H1 (cell line): ENCODE results near the gene ARAP3.

Experiments used
- BACH1 ChIP-seq: IDR thresholded peaks from 2 replicates; pipeline ENCODE4 v1.6.1; 2012; ENCODE audit warnings: low read length, improper control_type of control experiment
- EZH2 ChIP-seq: fragments of 200-600 bp; sonication (generic); IDR thresholded peaks from 2 replicates; pipeline ENCODE4 v1.7.1; 2012; ENCODE audit warnings: low read depth, mild to moderate bottlenecking, moderate library complexity, low read length, inconsistent platforms; ENCODE audit not compliant: severe bottlenecking
- GTF2F1 ChIP-seq: IDR thresholded peaks from 2 replicates; pipeline ENCODE4 v1.6.1; 2012; ENCODE audit warnings: low read depth, low read length, improper control_type of control experiment, borderline replicate concordance
- KDM5A ChIP-seq: fragments of 200-600 bp; IDR thresholded peaks from 2 replicates; pipeline ENCODE4 v1.7.1; 2012; ENCODE audit warnings: mild to moderate bottlenecking, low read length, inconsistent platforms, mixed read lengths
- NRF1 ChIP-seq: IDR thresholded peaks from 2 replicates; pipeline ENCODE4 v1.6.1; 2011; ENCODE audit warnings: mild to moderate bottlenecking, low read depth, low read length, improper control_type of control experiment
- POLR2A ChIP-seq, 2 experiments: IDR thresholded peaks; 1 replicate in 1 of 2; 2 replicates in 1 of 2; pipeline ENCODE4 v1.6.1; 2011; ENCODE audit warnings: low read depth in 2 of 2, low read length in 2 of 2, mild to moderate bottlenecking in 2 of 2; ENCODE audit errors: control extremely low read depth in 1 of 2
- SIRT6 ChIP-seq: IDR thresholded peaks from one replicate; pipeline ENCODE4 v1.7.1; 2012; ENCODE audit warnings: low read length, inconsistent platforms
- SP1 ChIP-seq: IDR thresholded peaks from 2 replicates; pipeline ENCODE4 v1.6.1; 2011; ENCODE audit warnings: low read depth, low read length
- SUZ12 ChIP-seq: fragments of 200-600 bp; sonication (generic); IDR thresholded peaks from 2 replicates; pipeline ENCODE4 v1.6.1; 2012; ENCODE audit warnings: mild to moderate bottlenecking, inconsistent platforms, low read length, moderate library complexity, mixed read lengths
- TEAD4 ChIP-seq: IDR thresholded peaks from 2 replicates; pipeline ENCODE4 v1.6.1; 2012; ENCODE audit warnings: low read depth, low read length, inconsistent platforms, mixed read lengths
- YY1 ChIP-seq: IDR thresholded peaks from 2 replicates; pipeline ENCODE4 v1.6.1; 2011; ENCODE audit warnings: low read depth, mild to moderate bottlenecking, low read length
- TF ChIP-seq, protein P1 (sequence below), 3 experiments: IDR thresholded peaks; 1 replicate in 2 of 3; 2 replicates in 1 of 3; pipeline versions ENCODE4 v1.5.1 to v1.6.1; 2011; ENCODE audit warnings: low read length in 3 of 3, mild to moderate bottlenecking in 3 of 3, inconsistent platforms in 2 of 3, low read depth in 1 of 3, moderate library complexity in 1 of 3; ENCODE audit not compliant: insufficient read depth in 1 of 3; ENCODE audit errors: control extremely low read depth in 1 of 3
- TF ChIP-seq, protein P2 (sequence below): IDR thresholded peaks from 2 replicates; pipeline ENCODE4 v1.6.1; 2012; ENCODE audit warnings: inconsistent platforms

DNA sequence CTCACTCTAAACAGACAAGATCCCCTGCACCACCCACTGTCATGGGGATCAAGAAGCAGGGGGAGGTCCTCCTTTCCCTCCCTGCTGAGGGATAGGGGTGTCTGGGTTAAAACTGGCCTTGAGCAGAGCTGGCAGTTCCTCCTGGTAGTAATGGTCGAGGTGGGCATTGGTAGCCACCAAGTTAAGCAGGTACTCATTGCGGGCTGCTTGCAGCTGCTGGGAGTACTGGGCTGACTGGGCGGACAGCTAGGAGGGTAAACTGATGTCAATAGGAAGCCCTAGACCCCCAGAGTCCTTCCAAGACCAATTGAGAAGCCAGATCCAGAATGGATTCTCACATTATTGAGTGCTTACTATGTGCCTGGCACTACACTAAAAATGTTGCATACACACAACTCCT lies 34.2 kb downstream of the ARAP3 start:
- no peak for TF ChIP-seq SP1
- no peak for TF ChIP-seq KDM5A
- TF ChIP-seq GTF2F1: no peak
- TF ChIP-seq, protein P1, sequence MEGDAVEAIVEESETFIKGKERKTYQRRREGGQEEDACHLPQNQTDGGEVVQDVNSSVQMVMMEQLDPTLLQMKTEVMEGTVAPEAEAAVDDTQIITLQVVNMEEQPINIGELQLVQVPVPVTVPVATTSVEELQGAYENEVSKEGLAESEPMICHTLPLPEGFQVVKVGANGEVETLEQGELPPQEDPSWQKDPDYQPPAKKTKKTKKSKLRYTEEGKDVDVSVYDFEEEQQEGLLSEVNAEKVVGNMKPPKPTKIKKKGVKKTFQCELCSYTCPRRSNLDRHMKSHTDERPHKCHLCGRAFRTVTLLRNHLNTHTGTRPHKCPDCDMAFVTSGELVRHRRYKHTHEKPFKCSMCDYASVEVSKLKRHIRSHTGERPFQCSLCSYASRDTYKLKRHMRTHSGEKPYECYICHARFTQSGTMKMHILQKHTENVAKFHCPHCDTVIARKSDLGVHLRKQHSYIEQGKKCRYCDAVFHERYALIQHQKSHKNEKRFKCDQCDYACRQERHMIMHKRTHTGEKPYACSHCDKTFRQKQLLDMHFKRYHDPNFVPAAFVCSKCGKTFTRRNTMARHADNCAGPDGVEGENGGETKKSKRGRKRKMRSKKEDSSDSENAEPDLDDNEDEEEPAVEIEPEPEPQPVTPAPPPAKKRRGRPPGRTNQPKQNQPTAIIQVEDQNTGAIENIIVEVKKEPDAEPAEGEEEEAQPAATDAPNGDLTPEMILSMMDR (IDR thresholded peaks at IDR 0.05; ENCODE audit: control extremely low read depth in 1 of 3, insufficient read depth in 1 of 3, low read depth in 1 of 3, low read length in 3 of 3): no peak
- no peak for TF ChIP-seq NRF1
- TF ChIP-seq SIRT6: no peak
- TF ChIP-seq, protein P2, sequence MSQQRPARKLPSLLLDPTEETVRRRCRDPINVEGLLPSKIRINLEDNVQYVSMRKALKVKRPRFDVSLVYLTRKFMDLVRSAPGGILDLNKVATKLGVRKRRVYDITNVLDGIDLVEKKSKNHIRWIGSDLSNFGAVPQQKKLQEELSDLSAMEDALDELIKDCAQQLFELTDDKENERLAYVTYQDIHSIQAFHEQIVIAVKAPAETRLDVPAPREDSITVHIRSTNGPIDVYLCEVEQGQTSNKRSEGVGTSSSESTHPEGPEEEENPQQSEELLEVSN: no peak
- no peak for TF ChIP-seq POLR2A (IDR thresholded peaks at IDR 0.05; ENCODE audit: control extremely low read depth in 1 of 2, low read depth in 2 of 2, low read length in 2 of 2)
- no peak for TF ChIP-seq SUZ12
- no peak for TF ChIP-seq YY1
- TF ChIP-seq TEAD4: no peak
- no peak for TF ChIP-seq EZH2
- no peak for TF ChIP-seq BACH1
